ENCODE results near the gene ADRB2. TPM values are rescaled to one million over a fixed set of nuclear protein-coding genes. Genes with fewer than 3 reads are reported as not detected.

ADRB2 gene
- total RNA-seq, 1 donor from 2014 or later: 0.42 TPM

- H3K4me3 Mint-ChIP-seq: no peak overlapping the region
- DNase-seq (ENCODE audit: low spot score in 2 of 2, unreplicated experiment in 2 of 2): no peak
- H3K4me1 Mint-ChIP-seq: peaks cover 5% of the 10 kb centered on the region
- no peaks in the 10 kb centered on the region for H3K36me3 Mint-ChIP-seq
- H3K27me3 Mint-ChIP-seq (ENCODE audit: low read depth): peaks cover 44% of the 10 kb centered on the region
- no peaks in the 10 kb centered on the region for H3K9me3 Mint-ChIP-seq
- no peak overlapping the region for H3K27ac Mint-ChIP-seq
- no peak for TF ChIP-seq CTCF (IDR thresholded peaks at IDR 0.05; ENCODE audit: unreplicated experiment)
Observed at GRCh38 chr5:148831590-148832565, 5.5 kb downstream of the ADRB2 start.

- Mint-ChIP-seq H3K9me3 (no peaks in the 10 kb centered on the region), H3K27ac (no peak overlapping the region), H3K4me3 (no peak overlapping the region), H3K27me3 (ENCODE audit: low read depth) (peaks cover 35% of the 10 kb centered on the region), H3K36me3 (no peaks in the 10 kb centered on the region), H3K4me1 (peaks cover 5% of the 10 kb centered on the region)
- DNase-seq (ENCODE audit: low spot score in 2 of 2, unreplicated experiment in 2 of 2): no peak
- no peak for TF ChIP-seq CTCF (IDR thresholded peaks at IDR 0.05; ENCODE audit: unreplicated experiment)
Observed at GRCh38 chr5:148833122-148833521, 6.7 kb downstream of the ADRB2 start.

GRCh38 chr5:148833925-148834324, 7.5 kb downstream of the ADRB2 start:
- no peaks in the 10 kb centered on the region for H3K36me3 Mint-ChIP-seq
- no peak overlapping the region for H3K27ac Mint-ChIP-seq
- no peak for TF ChIP-seq CTCF (IDR thresholded peaks at IDR 0.05; ENCODE audit: unreplicated experiment)
- H3K9me3 Mint-ChIP-seq: no peaks in the 10 kb centered on the region
- no peak overlapping the region for H3K4me3 Mint-ChIP-seq
- DNase-seq (ENCODE audit: low spot score in 2 of 2, unreplicated experiment in 2 of 2): no peak
- peaks cover under 1% of the 10 kb centered on the region for H3K4me1 Mint-ChIP-seq
- H3K27me3 Mint-ChIP-seq (ENCODE audit: low read depth): peaks cover 27% of the 10 kb centered on the region

GRCh38 chr5:148834689-148835088, 8.3 kb downstream of the ADRB2 start:
- Mint-ChIP-seq H3K27ac (no peak overlapping the region), H3K4me3 (no peak overlapping the region), H3K27me3 (ENCODE audit: low read depth) (peaks cover 20% of the 10 kb centered on the region), H3K36me3 (no peaks in the 10 kb centered on the region), H3K9me3 (no peaks in the 10 kb centered on the region), H3K4me1 (no peaks in the 10 kb centered on the region)
- no peak for DNase-seq (ENCODE audit: low spot score in 2 of 2, unreplicated experiment in 2 of 2)
- no peak for TF ChIP-seq CTCF (IDR thresholded peaks at IDR 0.05; ENCODE audit: unreplicated experiment)

- DNase-seq (ENCODE audit: low spot score in 2 of 2, unreplicated experiment in 2 of 2): no peak
- Mint-ChIP-seq H3K4me1 (no peaks in the 10 kb centered on the region), H3K9me3 (no peaks in the 10 kb centered on the region), H3K27ac (no peak overlapping the region), H3K4me3 (no peak overlapping the region), H3K27me3 (ENCODE audit: low read depth) (peaks cover 7% of the 10 kb centered on the region), H3K36me3 (no peaks in the 10 kb centered on the region)
- no peak for TF ChIP-seq CTCF (IDR thresholded peaks at IDR 0.05; ENCODE audit: unreplicated experiment)
Observed at GRCh38 chr5:148836272-148837250, 10.2 kb downstream of the ADRB2 start.

Data from mesothelial cell of epicardium (in vitro differentiated cells).